Measurements from ENCODE around the gene SLC30A2.

Gene SLC30A2

DNA sequence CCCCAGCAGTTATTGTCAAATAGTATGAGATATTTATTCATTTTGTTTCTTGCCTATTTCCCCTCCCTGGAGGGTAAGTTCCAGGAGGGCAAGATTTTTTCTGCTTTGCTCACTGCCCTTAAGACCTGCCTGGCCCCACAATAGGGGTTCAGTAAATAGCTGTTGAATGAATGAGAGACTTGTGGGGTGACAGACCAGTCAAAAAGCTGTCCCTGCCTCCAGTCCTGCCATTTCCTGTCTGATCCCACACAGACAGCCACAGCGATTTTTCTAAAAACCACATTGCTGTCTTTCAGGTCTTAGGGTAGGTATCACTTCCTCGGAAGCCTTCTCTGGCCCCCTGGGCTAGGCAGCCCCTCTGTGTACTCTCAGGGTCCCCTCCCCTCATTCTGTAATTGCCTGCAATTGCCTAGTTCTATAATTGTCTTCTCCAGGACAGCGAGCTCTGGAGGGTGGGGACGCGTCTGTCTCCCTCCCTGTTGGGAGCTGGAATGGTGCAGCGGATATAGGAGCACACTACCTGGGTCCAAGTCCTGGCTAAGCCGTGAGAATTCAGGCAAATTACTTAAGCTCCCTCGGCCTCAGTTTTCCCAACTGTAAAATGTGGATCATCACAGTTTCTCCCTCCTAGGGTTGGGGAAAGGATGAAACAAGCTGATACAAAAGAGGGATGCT is 26.1 kb downstream of the SLC30A2 start:
- peak; percentile 39 for DNase-seq (ENCODE audit: low read depth)
- TF ChIP-seq, protein P1, sequence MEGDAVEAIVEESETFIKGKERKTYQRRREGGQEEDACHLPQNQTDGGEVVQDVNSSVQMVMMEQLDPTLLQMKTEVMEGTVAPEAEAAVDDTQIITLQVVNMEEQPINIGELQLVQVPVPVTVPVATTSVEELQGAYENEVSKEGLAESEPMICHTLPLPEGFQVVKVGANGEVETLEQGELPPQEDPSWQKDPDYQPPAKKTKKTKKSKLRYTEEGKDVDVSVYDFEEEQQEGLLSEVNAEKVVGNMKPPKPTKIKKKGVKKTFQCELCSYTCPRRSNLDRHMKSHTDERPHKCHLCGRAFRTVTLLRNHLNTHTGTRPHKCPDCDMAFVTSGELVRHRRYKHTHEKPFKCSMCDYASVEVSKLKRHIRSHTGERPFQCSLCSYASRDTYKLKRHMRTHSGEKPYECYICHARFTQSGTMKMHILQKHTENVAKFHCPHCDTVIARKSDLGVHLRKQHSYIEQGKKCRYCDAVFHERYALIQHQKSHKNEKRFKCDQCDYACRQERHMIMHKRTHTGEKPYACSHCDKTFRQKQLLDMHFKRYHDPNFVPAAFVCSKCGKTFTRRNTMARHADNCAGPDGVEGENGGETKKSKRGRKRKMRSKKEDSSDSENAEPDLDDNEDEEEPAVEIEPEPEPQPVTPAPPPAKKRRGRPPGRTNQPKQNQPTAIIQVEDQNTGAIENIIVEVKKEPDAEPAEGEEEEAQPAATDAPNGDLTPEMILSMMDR (conservative IDR thresholded peaks at IDR 0.05; ENCODE audit: low read depth, low read length) = no peak
- H3K4me3 ChIP-seq (ENCODE audit: low read depth, low read length) = no peak overlapping the region

DNA sequence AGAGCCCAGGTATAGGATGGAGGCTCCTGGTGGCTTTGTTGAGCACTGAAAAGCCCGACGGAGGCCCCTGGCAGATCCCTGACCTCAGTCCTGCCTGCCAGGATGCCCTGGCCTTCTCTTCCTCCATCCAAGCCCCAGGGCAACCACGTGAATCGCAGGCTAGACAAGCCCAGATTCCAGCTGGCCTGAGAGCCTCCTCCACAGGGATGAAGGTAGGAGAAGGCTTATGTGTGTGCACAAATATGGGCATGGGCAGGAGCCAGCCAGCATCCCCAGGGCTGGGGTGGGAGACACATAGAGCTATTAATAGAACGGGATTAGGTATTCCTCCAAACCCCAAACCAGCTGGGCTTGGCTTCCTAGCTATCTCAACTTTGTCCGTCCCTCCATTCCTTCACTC is 28.3 kb downstream of the SLC30A2 start:
- no peak overlapping the region for H3K4me3 ChIP-seq (ENCODE audit: low read depth, low read length)
- TF ChIP-seq, protein P1 (conservative IDR thresholded peaks at IDR 0.05; ENCODE audit: low read depth, low read length) = no peak
- DNase-seq (ENCODE audit: low read depth) = no peak

GRCh38 chr1:26016953-26017545 is 28.9 kb downstream of the SLC30A2 start:
- TF ChIP-seq, protein P1 (conservative IDR thresholded peaks at IDR 0.05; ENCODE audit: low read depth, low read length) = no peak
- DNase-seq (ENCODE audit: low read depth) = no peak
- no peak overlapping the region for H3K4me3 ChIP-seq (ENCODE audit: low read depth, low read length)

DNA sequence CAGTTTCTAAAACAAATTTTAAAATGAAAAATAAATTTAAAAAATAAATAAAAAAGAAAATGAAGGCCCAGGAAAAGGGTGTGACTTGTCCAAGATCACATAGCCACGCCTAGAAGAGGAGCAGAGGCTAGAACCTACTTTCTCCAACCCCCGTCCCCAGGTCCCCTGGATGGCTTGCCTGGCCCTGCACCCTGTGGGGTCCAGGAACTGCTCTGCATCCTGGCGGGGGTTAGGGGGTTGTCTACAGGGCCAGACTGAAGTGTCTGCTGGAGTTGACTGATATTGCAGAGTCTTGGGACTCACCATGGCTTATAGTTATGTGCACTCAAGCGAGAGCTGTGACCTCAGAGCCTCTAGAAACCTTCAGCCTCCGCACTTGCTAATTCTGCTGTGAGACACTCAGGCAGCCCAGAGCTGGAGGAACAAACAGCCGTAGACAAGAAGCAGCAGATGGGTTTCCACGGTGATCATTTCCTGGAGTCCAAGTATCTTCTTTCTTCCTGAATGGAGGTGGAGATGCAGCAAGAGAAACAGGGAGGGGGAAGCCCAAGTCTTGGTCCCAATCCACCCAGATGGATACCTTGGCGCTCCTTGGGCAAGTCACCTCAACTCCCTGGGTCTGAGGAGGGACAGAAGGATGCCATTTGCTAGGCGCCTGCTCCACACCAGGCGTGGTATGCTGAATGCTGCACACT is 29.5 kb downstream of the SLC30A2 start:
- TF ChIP-seq, protein P1 (conservative IDR thresholded peaks at IDR 0.05; ENCODE audit: low read depth, low read length) = no peak
- H3K4me3 ChIP-seq (ENCODE audit: low read depth, low read length) = no peak overlapping the region
- no peak for DNase-seq (ENCODE audit: low read depth)

- DNase-seq (ENCODE audit: low read depth) = peak; percentile 61
- TF ChIP-seq, protein P1 (conservative IDR thresholded peaks at IDR 0.05; ENCODE audit: low read depth, low read length) = no peak
Observed at GRCh38 chr1:26015358-26015757, 30.6 kb downstream of the SLC30A2 start.

GRCh38 chr1:26014179-26014578 is 31.7 kb downstream of the SLC30A2 start:
- TF ChIP-seq, protein P1 (conservative IDR thresholded peaks at IDR 0.05; ENCODE audit: low read depth, low read length) = no peak
- no peak for DNase-seq (ENCODE audit: low read depth)
- H3K4me3 ChIP-seq (ENCODE audit: low read depth, low read length) = no peak overlapping the region

More at GRCh38 chr1:26015358-26015757, 30.6 kb downstream of the SLC30A2 start:
- H3K4me3 ChIP-seq (ENCODE audit: low read depth, low read length) = no peak overlapping the region
